Occipital lobe (tissue), 2 donors: ENCODE results near the gene SLC2A13. TPM values are rescaled to one million over a fixed set of nuclear protein-coding genes. Genes with fewer than 3 reads are reported as not detected.
"Not testable (repeated sequence)": the region's sequence is repeated elsewhere in the genome, so short reads cannot be mapped to it uniquely, and the experiment has no call there.

Experiments used
- DNase-seq: peaks from one replicate; lab custom pipeline; 2025; lab: John Stamatoyannopoulos, UW
- total RNA-seq: library from RNA; depleted of rRNA; stranded (reverse); fragments of >200 nt; gene quantifications from one replicate; pipeline ENCODE4 v1.2.3, GENCODE V29; 2014

Gene SLC2A13
- total RNA-seq, 1 donor from 2014 or later: 113 TPM

GRCh38 chr12:40105265-40105514 lies 691 bp downstream of the SLC2A13 start:
- DNase-seq: no peak

- DNase-seq: no peak
Measured at GRCh38 chr12:40104461-40105264, 1.2 kb downstream of the SLC2A13 start.

- no peak for DNase-seq
Measured at GRCh38 chr12:40103043-40103442, 2.8 kb downstream of the SLC2A13 start.

GRCh38 chr12:40101747-40102146 lies 4.1 kb downstream of the SLC2A13 start:
- no peak for DNase-seq

GRCh38 chr12:40099423-40099853 lies 6.4 kb downstream of the SLC2A13 start:
- no peak for DNase-seq

- DNase-seq: no peak
Measured at GRCh38 chr12:40098406-40099145, 7.3 kb downstream of the SLC2A13 start.

GRCh38 chr12:40093512-40093911 lies 12.4 kb downstream of the SLC2A13 start:
- no peak for DNase-seq

GRCh38 chr12:40086471-40086870 lies 19.4 kb downstream of the SLC2A13 start:
- no peak for DNase-seq

GRCh38 chr12:40078266-40078665 lies 27.6 kb downstream of the SLC2A13 start:
- no peak for DNase-seq

- no peak for DNase-seq
Measured at GRCh38 chr12:40075458-40075857, 30.4 kb downstream of the SLC2A13 start.

GRCh38 chr12:40068416-40068815 lies 37.5 kb downstream of the SLC2A13 start:
- DNase-seq: no peak

GRCh38 chr12:40065636-40066035 lies 40.2 kb downstream of the SLC2A13 start:
- DNase-seq: no peak

GRCh38 chr12:40063414-40063813 lies 42.5 kb downstream of the SLC2A13 start:
- DNase-seq: no peak

GRCh38 chr12:40058721-40059190 lies 47.1 kb downstream of the SLC2A13 start:
- peak; percentile 3 for DNase-seq

GRCh38 chr12:40056373-40056772 lies 49.5 kb downstream of the SLC2A13 start:
- no peak for DNase-seq

GRCh38 chr12:40055776-40056175 lies 50.1 kb downstream of the SLC2A13 start:
- DNase-seq: no peak

GRCh38 chr12:40055228-40055579 lies 50.7 kb downstream of the SLC2A13 start:
- no peak for DNase-seq

- no peak for DNase-seq
Measured at GRCh38 chr12:40054555-40055227, 51.2 kb downstream of the SLC2A13 start.

- DNase-seq: no peak
Measured at GRCh38 chr12:40049268-40049667, 56.6 kb downstream of the SLC2A13 start.

- not testable (repeated sequence) for DNase-seq
Measured at GRCh38 chr12:40047002-40047401, 58.9 kb downstream of the SLC2A13 start.

- no peak for DNase-seq
Measured at GRCh38 chr12:40045656-40046055, 60.2 kb downstream of the SLC2A13 start.

- DNase-seq: no peak
Measured at GRCh38 chr12:40044396-40044795, 61.5 kb downstream of the SLC2A13 start.
